Trophoblast cell (in vitro differentiated cells and primary cell): ENCODE measurements around the gene PGM2.

Experiments
- DNase-seq, 2 donors: peaks; one replicate each; pipeline ENCODE4 v3.0.0-alpha.2; 2016
- H2AFZ ChIP-seq: 2 replicates; pipeline ENCODE4 v1.6.1; 2013; ENCODE audit warnings: low read length, moderate library complexity, mild to moderate bottlenecking; ENCODE audit not compliant: insufficient read depth, poor library complexity
- H2AK5ac ChIP-seq: 2 replicates; pipeline ENCODE4 v1.6.1; 2013; ENCODE audit warnings: mild to moderate bottlenecking, low read length
- H2BK120ac ChIP-seq: 2 replicates; pipeline ENCODE4 v1.6.1; 2013; ENCODE audit warnings: low read length, mild to moderate bottlenecking, moderate library complexity; ENCODE audit not compliant: insufficient read depth, poor library complexity
- H2BK12ac ChIP-seq: 2 replicates; pipeline ENCODE4 v1.6.1; 2013; ENCODE audit warnings: mild to moderate bottlenecking, low read length, moderate library complexity
- H2BK5ac ChIP-seq: 2 replicates; pipeline ENCODE4 v1.6.1; 2013; ENCODE audit warnings: low read length, low read depth, moderate library complexity, mild to moderate bottlenecking; ENCODE audit not compliant: poor library complexity
- H3K14ac ChIP-seq: 2 replicates; pipeline ENCODE4 v1.6.1; 2013; ENCODE audit warnings: mild to moderate bottlenecking, low read length
- H3K18ac ChIP-seq: 2 replicates; pipeline ENCODE4 v1.6.1; 2013; ENCODE audit warnings: mild to moderate bottlenecking, low read length
- H3K23ac ChIP-seq: 2 replicates; pipeline ENCODE4 v1.6.1; 2013; ENCODE audit warnings: low read length
- H3K27ac ChIP-seq: 2 replicates; pipeline ENCODE4 v1.5.1; 2013; ENCODE audit warnings: low read depth, mild to moderate bottlenecking, inconsistent platforms, low read length, moderate library complexity
- H3K27me3 ChIP-seq: 2 replicates; pipeline ENCODE4 v1.6.1; 2013; ENCODE audit warnings: inconsistent platforms, mild to moderate bottlenecking, low read length, moderate library complexity; ENCODE audit not compliant: insufficient read depth
- H3K36me3 ChIP-seq, 2 experiments: 1 replicate in 1 of 2; 2 replicates in 1 of 2; pipeline ENCODE4 v1.6.1; 2013; ENCODE audit warnings: low read length in 2 of 2, mild to moderate bottlenecking in 2 of 2, moderate library complexity in 1 of 2; ENCODE audit not compliant: insufficient read depth in 2 of 2, control insufficient read depth in 1 of 2
- H3K4ac ChIP-seq: 2 replicates; pipeline ENCODE4 v1.6.1; 2013; ENCODE audit warnings: low read depth, mild to moderate bottlenecking, low read length, moderate library complexity
- H3K4me1 ChIP-seq, 2 experiments: 1 replicate in 1 of 2; 2 replicates in 1 of 2; pipeline ENCODE4 v1.6.1; 2013; ENCODE audit warnings: low read length in 2 of 2, mild to moderate bottlenecking in 2 of 2, moderate library complexity in 1 of 2; ENCODE audit not compliant: insufficient read depth in 2 of 2, control insufficient read depth in 1 of 2
- H3K4me2 ChIP-seq: 2 replicates; pipeline ENCODE4 v1.6.1; 2013; ENCODE audit warnings: inconsistent platforms, mild to moderate bottlenecking, low read length, moderate library complexity
- H3K4me3 ChIP-seq: 2 replicates; pipeline ENCODE4 v1.5.1; 2013; ENCODE audit warnings: mild to moderate bottlenecking, low read depth, low read length, inconsistent platforms
- H3K79me1 ChIP-seq: one replicate; pipeline ENCODE4 v1.6.1; 2013; ENCODE audit warnings: low read length
- H3K79me2 ChIP-seq: 2 replicates; pipeline ENCODE4 v1.6.1; 2013; ENCODE audit warnings: low read length, mild to moderate bottlenecking; ENCODE audit not compliant: control insufficient read depth, insufficient read depth, poor library complexity
- H3K9ac ChIP-seq: 2 replicates; pipeline ENCODE4 v1.6.1; 2013; ENCODE audit warnings: mild to moderate bottlenecking, low read length
- H3K9me3 ChIP-seq: 2 replicates; pipeline ENCODE4 v1.6.1; 2013; ENCODE audit warnings: low read depth, mild to moderate bottlenecking, control low read depth, inconsistent platforms, low read length; ENCODE audit not compliant: insufficient read depth
- H4K12ac ChIP-seq: 2 replicates; pipeline ENCODE4 v1.6.1; 2013; ENCODE audit warnings: low read depth, mild to moderate bottlenecking, low read length, moderate library complexity
- H4K8ac ChIP-seq: 2 replicates; pipeline ENCODE4 v1.6.1; 2013; ENCODE audit warnings: low read depth, mild to moderate bottlenecking, low read length, moderate library complexity
- H4K91ac ChIP-seq: one replicate; pipeline ENCODE4 v1.6.1; 2013; ENCODE audit warnings: low read depth, mild to moderate bottlenecking, low read length, moderate library complexity
- WGBS: extraction: QIAGEN DNeasy Blood & Tissue Kit; methylation state at CpG from one replicate; pipeline ENCODE4 v1.1.7; 2013; ENCODE audit warnings: missing lambda C conversion rate; ENCODE audit not compliant: insufficient read length, insufficient coverage; ENCODE audit errors: extremely low coverage; 5-methylcytosine and 5-hydroxymethylcytosine counted together

PGM2 gene

GRCh38 chr4:37892641-37893040 is 66.2 kb downstream of the PGM2 start:
- no peak for DNase-seq
- Histone ChIP-seq H3K4me3 (no peak overlapping the region), H3K4ac (no peak overlapping the region), H2BK12ac (no peak overlapping the region), H3K27ac (no peak overlapping the region), H3K9me3 (peaks cover 1% of the 10 kb centered on the region), H3K18ac (no peak overlapping the region), H4K12ac (no peak overlapping the region), H2BK5ac (no peak overlapping the region), H3K27me3 (peaks cover 33% of the 10 kb centered on the region), H3K4me2 (no peak overlapping the region), H2AK5ac (no peak overlapping the region), H2AFZ (no peak overlapping the region), H3K23ac (no peak overlapping the region), H3K4me1 (peaks cover 8 to 14% of the 10 kb centered on the region in 2 experiments), H4K8ac (no peak overlapping the region), H4K91ac (no peak overlapping the region), H3K14ac (no peak overlapping the region), H2BK120ac (no peak overlapping the region), H3K79me1 (no peaks in the 10 kb centered on the region), H3K36me3 (no peaks in the 10 kb centered on the region), H3K79me2 (no peaks in the 10 kb centered on the region), H3K9ac (no peak overlapping the region)
- WGBS = no CpG with 5 or more reads among the region's 5 CpGs

GRCh38 chr4:37893164-37893563 is 66.7 kb downstream of the PGM2 start:
- no peak overlapping the region for H3K9ac ChIP-seq
- no peak overlapping the region for H2BK12ac ChIP-seq
- H3K4me1 ChIP-seq = peaks cover 8 to 14% of the 10 kb centered on the region in 2 experiments
- H3K9me3 ChIP-seq = peaks cover 1% of the 10 kb centered on the region
- WGBS = no CpG with 5 or more reads among the region's 3 CpGs
- no peak overlapping the region for H4K91ac ChIP-seq
- no peak overlapping the region for H2BK120ac ChIP-seq
- H3K79me2 ChIP-seq = no peaks in the 10 kb centered on the region
- no peak overlapping the region for H3K4ac ChIP-seq
- H4K12ac ChIP-seq = no peak overlapping the region
- no peak overlapping the region for H4K8ac ChIP-seq
- no peak overlapping the region for H3K27ac ChIP-seq
- no peak overlapping the region for H2AK5ac ChIP-seq
- no peak overlapping the region for H3K14ac ChIP-seq
- no peak for DNase-seq
- no peak overlapping the region for H3K4me3 ChIP-seq
- no peak overlapping the region for H3K18ac ChIP-seq
- H3K27me3 ChIP-seq = peaks cover 31% of the 10 kb centered on the region
- no peaks in the 10 kb centered on the region for H3K79me1 ChIP-seq
- no peak overlapping the region for H3K23ac ChIP-seq
- H3K36me3 ChIP-seq = no peaks in the 10 kb centered on the region
- H2AFZ ChIP-seq = no peak overlapping the region
- no peak overlapping the region for H3K4me2 ChIP-seq
- H2BK5ac ChIP-seq = no peak overlapping the region

GRCh38 chr4:37895271-37895670 is 68.8 kb downstream of the PGM2 start:
- Histone ChIP-seq H3K23ac (no peak overlapping the region), H3K27ac (no peak overlapping the region), H3K9me3 (peaks cover 1% of the 10 kb centered on the region), H3K79me1 (no peaks in the 10 kb centered on the region), H2AK5ac (no peak overlapping the region), H3K18ac (no peak overlapping the region), H3K27me3 (peaks cover 19% of the 10 kb centered on the region), H2BK12ac (no peak overlapping the region), H3K14ac (no peak overlapping the region), H3K4me2 (no peak overlapping the region), H4K12ac (no peak overlapping the region), H4K91ac (no peak overlapping the region), H2BK5ac (no peak overlapping the region), H3K4me1 (peaks cover 6 to 10% of the 10 kb centered on the region in 2 experiments), H3K4me3 (no peak overlapping the region), H3K79me2 (no peaks in the 10 kb centered on the region), H2BK120ac (no peak overlapping the region), H3K9ac (no peak overlapping the region), H3K36me3 (no peaks in the 10 kb centered on the region), H2AFZ (no peak overlapping the region), H4K8ac (no peak overlapping the region), H3K4ac (no peak overlapping the region)
- DNase-seq = no peak
- no CpG with 5 or more reads among the region's 7 CpGs for WGBS

GRCh38 chr4:37896206-37896860 is 69.8 kb downstream of the PGM2 start:
- H2AFZ ChIP-seq = no peak overlapping the region
- H3K4me2 ChIP-seq = no peak overlapping the region
- no peak overlapping the region for H3K4me3 ChIP-seq
- H2BK120ac ChIP-seq = no peak overlapping the region
- peaks cover 8% of the 10 kb centered on the region for H3K27me3 ChIP-seq
- no peaks in the 10 kb centered on the region for H3K36me3 ChIP-seq
- H2AK5ac ChIP-seq = no peak overlapping the region
- H3K9ac ChIP-seq = no peak overlapping the region
- H4K91ac ChIP-seq = no peak overlapping the region
- no peak overlapping the region for H3K4ac ChIP-seq
- DNase-seq = no peak
- H3K4me1 ChIP-seq = no peaks in the 10 kb centered on the region
- no peak overlapping the region for H2BK5ac ChIP-seq
- H3K23ac ChIP-seq = no peak overlapping the region
- H3K9me3 ChIP-seq = peaks cover 1% of the 10 kb centered on the region
- H3K79me1 ChIP-seq = no peaks in the 10 kb centered on the region
- no peak overlapping the region for H4K12ac ChIP-seq
- no peak overlapping the region for H4K8ac ChIP-seq
- H2BK12ac ChIP-seq = no peak overlapping the region
- H3K79me2 ChIP-seq = no peaks in the 10 kb centered on the region
- H3K18ac ChIP-seq = no peak overlapping the region
- H3K27ac ChIP-seq = no peak overlapping the region
- no peak overlapping the region for H3K14ac ChIP-seq
